GM10266 (cell line): Measurements from ENCODE around the gene NFAT5.

Experiments used
- DNase-seq: peaks from one replicate; pipeline ENCODE4 v3.0.0; 2012; ENCODE audit errors: extremely low spot score
- CTCF ChIP-seq: IDR thresholded peaks from 2 replicates; pipeline ENCODE4 v1.5.1; 2012; ENCODE audit warnings: mild to moderate bottlenecking, low read depth; ENCODE audit not compliant: control insufficient read depth, insufficient read depth; ENCODE audit errors: missing control alignments

Gene NFAT5

GRCh38 chr16:69613378-69614154 lies 47.8 kb downstream of the NFAT5 start:
- DNase-seq = peak; percentile 18
- no peak for TF ChIP-seq CTCF

- no peak for DNase-seq
- TF ChIP-seq CTCF = no peak
These were observed 49.8 kb downstream of the NFAT5 start for GRCh38 chr16:69615528-69615927.

- no peak for TF ChIP-seq CTCF
- no peak for DNase-seq
These were observed 50.3 kb downstream of the NFAT5 start for GRCh38 chr16:69616082-69616481.

GRCh38 chr16:69618307-69618706 lies 52.5 kb downstream of the NFAT5 start:
- DNase-seq = no peak
- no peak for TF ChIP-seq CTCF

- TF ChIP-seq CTCF = no peak
- DNase-seq = no peak
These were observed 53.0 kb downstream of the NFAT5 start for GRCh38 chr16:69618721-69619120.

- DNase-seq = no peak
- no peak for TF ChIP-seq CTCF
These were observed 53.7 kb downstream of the NFAT5 start for GRCh38 chr16:69619514-69619913.

GRCh38 chr16:69620573-69620972 lies 54.8 kb downstream of the NFAT5 start:
- no peak for DNase-seq
- no peak for TF ChIP-seq CTCF
